PFSK-1 (cell line): ENCODE results near the gene LOC101059915.

Experiments
- FOXP2 ChIP-seq: optimal IDR thresholded peaks from 2 replicates; pipeline ENCODE3; 2011; ENCODE audit warnings: borderline replicate concordance, control low read depth, inconsistent platforms; ENCODE audit not compliant: insufficient read depth; ENCODE audit errors: extremely low read length, extremely low read depth
- POLR2AphosphoS5 ChIP-seq: IDR thresholded peaks from 2 replicates; pipeline ENCODE4 v1.6.1; 2012; ENCODE audit warnings: low read depth, mild to moderate bottlenecking, control low read depth, low read length, moderate library complexity
- REST ChIP-seq, 2 experiments: IDR thresholded peaks; 2 replicates each; pipeline versions ENCODE4 v1.6.1 to v1.8.0; 2011 to 2012; ENCODE audit warnings: low read depth in 2 of 2, low read length in 2 of 2, control low read depth in 1 of 2, inconsistent platforms in 1 of 2, mild to moderate bottlenecking in 1 of 2, moderate library complexity in 1 of 2; ENCODE audit not compliant: insufficient read depth in 1 of 2
- SIN3A ChIP-seq: IDR thresholded peaks from 2 replicates; pipeline ENCODE4 v1.6.1; 2012; ENCODE audit warnings: mild to moderate bottlenecking, low read length, moderate library complexity, borderline replicate concordance; ENCODE audit not compliant: insufficient read depth
- TAF1 ChIP-seq: IDR thresholded peaks from 2 replicates; pipeline ENCODE4 v1.6.1; 2012; ENCODE audit warnings: low read length, control low read depth, borderline replicate concordance; ENCODE audit not compliant: insufficient read depth

Gene LOC101059915

DNA sequence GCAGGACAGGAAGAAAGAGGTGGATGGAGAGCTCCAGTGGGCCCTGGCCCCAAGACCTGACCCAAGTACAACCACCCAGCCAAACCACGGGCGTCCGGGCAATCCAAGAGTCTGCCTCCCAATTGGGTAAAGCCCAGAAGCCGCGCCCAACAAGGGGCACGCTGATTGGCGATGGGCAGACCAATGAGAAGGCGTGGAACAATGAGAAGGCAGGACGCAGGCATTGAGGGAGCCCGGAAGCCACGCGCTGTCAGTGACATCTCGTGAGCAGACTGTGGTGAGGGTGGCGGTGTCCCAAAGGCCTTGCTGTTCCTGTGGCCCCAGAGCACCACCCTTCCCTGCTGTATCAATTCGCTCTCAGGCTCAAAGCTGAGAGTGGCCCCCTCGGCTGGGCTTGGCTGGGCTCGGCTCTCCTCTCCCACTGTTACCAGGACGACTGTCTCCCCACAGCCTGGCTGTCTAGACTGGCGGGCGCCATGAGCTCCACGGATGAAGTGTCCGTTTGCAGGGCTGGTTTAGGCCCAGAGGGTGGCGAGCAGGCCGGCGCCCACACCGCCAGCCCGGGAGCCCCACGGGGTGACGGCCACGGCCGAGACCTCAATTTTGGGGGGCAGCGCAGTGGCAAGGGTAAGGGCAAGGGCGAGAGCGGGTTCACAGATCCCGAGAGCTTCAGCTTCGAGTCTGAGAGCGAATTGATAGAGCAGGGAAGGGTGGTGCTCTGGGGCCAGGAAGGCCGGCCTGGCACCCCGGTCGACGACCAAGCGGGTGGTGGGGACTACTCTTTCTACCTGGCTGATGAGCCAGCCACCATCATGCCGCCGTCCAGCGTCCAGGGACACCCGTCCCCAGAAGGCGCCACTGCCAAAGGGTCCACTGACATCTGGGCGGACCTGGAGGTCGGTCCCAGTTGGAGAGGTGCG, at the start of gene LOC101059915:
Gene LOC101059915 (plus strand): TSS at position 219 of the 920 bp plus-strand sequence.
- TF ChIP-seq SIN3A (no peak), POLR2AphosphoS5 (no peak), FOXP2 (no peak), TAF1 (no peak), REST (IDR thresholded peaks at IDR 0.05; ENCODE audit: insufficient read depth in 1 of 2, low read depth in 2 of 2, low read length in 2 of 2) (no peak)

DNA sequence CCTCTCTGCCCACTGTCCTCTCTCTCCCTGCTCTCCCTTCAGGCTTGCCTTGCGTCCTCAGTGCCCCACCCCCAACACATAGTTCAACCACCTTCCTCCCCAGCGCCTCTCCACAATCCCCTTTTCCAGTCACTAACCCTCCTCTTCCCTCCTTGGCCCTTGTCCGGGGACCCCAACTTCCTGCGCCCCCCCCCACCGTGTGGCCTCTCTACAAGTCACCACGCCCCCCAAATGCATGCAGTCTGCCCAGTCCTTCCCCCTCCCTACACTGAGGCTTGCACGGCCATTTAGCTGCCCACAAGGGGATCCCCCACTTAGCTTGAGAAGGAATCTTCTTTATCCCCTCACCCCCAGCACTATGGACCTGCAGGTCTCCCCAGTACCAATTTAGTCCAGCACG, 49.6 kb upstream of the LOC101059915 start:
- TF ChIP-seq FOXP2, result no peak
- TF ChIP-seq SIN3A, result no peak
- TF ChIP-seq TAF1, result no peak
- no peak for TF ChIP-seq REST (IDR thresholded peaks at IDR 0.05; ENCODE audit: insufficient read depth in 1 of 2, low read depth in 2 of 2, low read length in 2 of 2)
- no peak for TF ChIP-seq POLR2AphosphoS5

- no peak for TF ChIP-seq FOXP2
- no peak for TF ChIP-seq SIN3A
- TF ChIP-seq POLR2AphosphoS5, result no peak
- no peak for TF ChIP-seq REST (IDR thresholded peaks at IDR 0.05; ENCODE audit: insufficient read depth in 1 of 2, low read depth in 2 of 2, low read length in 2 of 2)
Observed at GRCh38 chrX:71618303-71618721, 49.0 kb upstream of the LOC101059915 start, which contains the start of gene CXCR3. CXCR3 (minus strand) TSS chrX:71618511; CDS start chrX:71618449, 62 bp downstream.

DNA sequence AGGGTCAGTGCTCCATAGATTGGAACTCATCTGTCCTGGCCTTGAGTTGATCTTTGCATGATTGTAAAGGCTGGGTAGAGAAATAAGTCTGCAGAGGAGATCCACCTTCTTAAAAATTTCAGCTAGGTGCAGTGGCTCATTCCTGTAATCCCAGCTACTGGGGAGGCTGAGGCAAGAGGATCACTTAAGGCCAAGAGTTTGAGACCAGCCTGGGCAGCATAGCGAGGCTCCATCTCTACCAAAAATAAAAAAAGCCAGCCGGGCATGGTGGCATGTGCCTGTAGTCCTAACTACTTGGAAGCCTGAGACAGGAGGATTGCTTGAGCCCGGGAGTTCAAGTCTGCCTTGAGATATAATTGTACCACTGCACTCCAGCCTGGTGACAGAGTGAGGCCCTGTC, 48.6 kb upstream of the LOC101059915 start:
- TF ChIP-seq TAF1 (no peak), SIN3A (no peak), FOXP2 (no peak), REST (IDR thresholded peaks at IDR 0.05; ENCODE audit: insufficient read depth in 1 of 2, low read depth in 2 of 2, low read length in 2 of 2) (no peak), POLR2AphosphoS5 (no peak)

- no peak for TF ChIP-seq POLR2AphosphoS5
- TF ChIP-seq TAF1, result no peak
- TF ChIP-seq FOXP2, result no peak
- no peak for TF ChIP-seq SIN3A
- no peak for TF ChIP-seq REST (IDR thresholded peaks at IDR 0.05; ENCODE audit: insufficient read depth in 1 of 2, low read depth in 2 of 2, low read length in 2 of 2)
Observed at GRCh38 chrX:71619193-71619592, 48.2 kb upstream of the LOC101059915 start.
